Peyer's patch (tissue), 4 donors: ENCODE data around the gene SNUPN.

ENCODE experiments used
- CTCF ChIP-seq, 6 experiments: fragments of 450-650 bp in 4 of 6; fragments of 200-600 bp in 2 of 6; sonication (generic) in 1 of 6; IDR thresholded peaks; one replicate each; pipeline ENCODE4 v1.5.1; 2017 to 2019; ENCODE audit warnings: antibody characterized with exemption in 6 of 6, mild to moderate bottlenecking in 3 of 6, moderate library complexity in 1 of 6
- POLR2A ChIP-seq, 2 donors: fragments of 450-650 bp; IDR thresholded peaks; one replicate each; pipeline ENCODE4 v1.5.1; 2017; ENCODE audit warnings: antibody characterized with exemption in 2 of 2, mild to moderate bottlenecking in 2 of 2, moderate library complexity in 2 of 2

- TF ChIP-seq POLR2A (IDR thresholded peaks at IDR 0.05) (no peak), CTCF (IDR thresholded peaks at IDR 0.05) (peak in 1 of 6 experiments; percentile 4)
Measured at GRCh38 chr15:75648156-75649000, 22.9 kb upstream of the SNUPN start.
